ENCODE data around the gene KRT72. TPM values are rescaled to one million over a fixed set of nuclear protein-coding genes. Genes with fewer than 3 reads are reported as not detected.

Gene KRT72
- total and polyA plus RNA-seq, 2 of the 13 experiments (the other 11 are each of a cell fraction or from before 2014, with no cell fraction given) = not detected

DNA sequence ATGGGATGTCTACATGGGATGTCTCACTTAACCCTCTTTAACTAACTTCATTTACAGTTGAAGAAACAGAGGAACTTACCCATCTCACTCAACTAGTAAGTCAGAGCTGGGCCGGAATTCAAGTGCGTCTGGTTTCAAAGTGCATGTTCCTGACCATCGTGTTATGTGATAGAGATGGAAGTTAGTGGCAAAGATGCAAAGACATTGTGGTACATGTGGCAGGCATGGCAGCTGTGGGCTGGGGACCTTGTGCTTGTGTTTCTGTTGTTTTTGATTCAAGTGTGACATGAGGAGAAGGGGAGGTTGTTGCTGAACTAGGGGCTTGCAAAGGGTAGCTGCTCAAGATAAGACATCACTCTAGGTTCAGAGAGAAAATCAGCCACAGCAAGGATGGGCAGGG lies 25.3 kb downstream of the KRT72 start (continued):
- TF ChIP-seq, protein P1, sequence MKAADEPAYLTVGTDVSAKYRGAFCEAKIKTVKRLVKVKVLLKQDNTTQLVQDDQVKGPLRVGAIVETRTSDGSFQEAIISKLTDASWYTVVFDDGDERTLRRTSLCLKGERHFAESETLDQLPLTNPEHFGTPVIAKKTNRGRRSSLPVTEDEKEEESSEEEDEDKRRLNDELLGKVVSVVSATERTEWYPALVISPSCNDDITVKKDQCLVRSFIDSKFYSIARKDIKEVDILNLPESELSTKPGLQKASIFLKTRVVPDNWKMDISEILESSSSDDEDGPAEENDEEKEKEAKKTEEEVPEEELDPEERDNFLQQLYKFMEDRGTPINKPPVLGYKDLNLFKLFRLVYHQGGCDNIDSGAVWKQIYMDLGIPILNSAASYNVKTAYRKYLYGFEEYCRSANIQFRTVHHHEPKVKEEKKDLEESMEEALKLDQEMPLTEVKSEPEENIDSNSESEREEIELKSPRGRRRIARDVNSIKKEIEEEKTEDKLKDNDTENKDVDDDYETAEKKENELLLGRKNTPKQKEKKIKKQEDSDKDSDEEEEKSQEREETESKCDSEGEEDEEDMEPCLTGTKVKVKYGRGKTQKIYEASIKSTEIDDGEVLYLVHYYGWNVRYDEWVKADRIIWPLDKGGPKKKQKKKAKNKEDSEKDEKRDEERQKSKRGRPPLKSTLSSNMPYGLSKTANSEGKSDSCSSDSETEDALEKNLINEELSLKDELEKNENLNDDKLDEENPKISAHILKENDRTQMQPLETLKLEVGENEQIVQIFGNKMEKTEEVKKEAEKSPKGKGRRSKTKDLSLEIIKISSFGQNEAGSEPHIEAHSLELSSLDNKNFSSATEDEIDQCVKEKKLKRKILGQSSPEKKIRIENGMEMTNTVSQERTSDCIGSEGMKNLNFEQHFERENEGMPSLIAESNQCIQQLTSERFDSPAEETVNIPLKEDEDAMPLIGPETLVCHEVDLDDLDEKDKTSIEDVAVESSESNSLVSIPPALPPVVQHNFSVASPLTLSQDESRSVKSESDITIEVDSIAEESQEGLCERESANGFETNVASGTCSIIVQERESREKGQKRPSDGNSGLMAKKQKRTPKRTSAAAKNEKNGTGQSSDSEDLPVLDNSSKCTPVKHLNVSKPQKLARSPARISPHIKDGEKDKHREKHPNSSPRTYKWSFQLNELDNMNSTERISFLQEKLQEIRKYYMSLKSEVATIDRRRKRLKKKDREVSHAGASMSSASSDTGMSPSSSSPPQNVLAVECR (CRISPR knock-in tag; IDR thresholded peaks at IDR 0.05; ENCODE audit: borderline replicate concordance) = no peak
- no peak for TF ChIP-seq ZNF572 (CRISPR knock-in tag; IDR thresholded peaks at IDR 0.05)
- TF ChIP-seq ZNF557 (CRISPR knock-in tag; IDR thresholded peaks at IDR 0.05) = no peak
- TF ChIP-seq, protein P2, sequence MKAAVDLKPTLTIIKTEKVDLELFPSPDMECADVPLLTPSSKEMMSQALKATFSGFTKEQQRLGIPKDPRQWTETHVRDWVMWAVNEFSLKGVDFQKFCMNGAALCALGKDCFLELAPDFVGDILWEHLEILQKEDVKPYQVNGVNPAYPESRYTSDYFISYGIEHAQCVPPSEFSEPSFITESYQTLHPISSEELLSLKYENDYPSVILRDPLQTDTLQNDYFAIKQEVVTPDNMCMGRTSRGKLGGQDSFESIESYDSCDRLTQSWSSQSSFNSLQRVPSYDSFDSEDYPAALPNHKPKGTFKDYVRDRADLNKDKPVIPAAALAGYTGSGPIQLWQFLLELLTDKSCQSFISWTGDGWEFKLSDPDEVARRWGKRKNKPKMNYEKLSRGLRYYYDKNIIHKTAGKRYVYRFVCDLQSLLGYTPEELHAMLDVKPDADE (CRISPR knock-in tag; IDR thresholded peaks at IDR 0.05) = no peak
- no peak for TF ChIP-seq YEATS4 (CRISPR knock-in tag; IDR thresholded peaks at IDR 0.05; ENCODE audit: borderline replicate concordance)

DNA sequence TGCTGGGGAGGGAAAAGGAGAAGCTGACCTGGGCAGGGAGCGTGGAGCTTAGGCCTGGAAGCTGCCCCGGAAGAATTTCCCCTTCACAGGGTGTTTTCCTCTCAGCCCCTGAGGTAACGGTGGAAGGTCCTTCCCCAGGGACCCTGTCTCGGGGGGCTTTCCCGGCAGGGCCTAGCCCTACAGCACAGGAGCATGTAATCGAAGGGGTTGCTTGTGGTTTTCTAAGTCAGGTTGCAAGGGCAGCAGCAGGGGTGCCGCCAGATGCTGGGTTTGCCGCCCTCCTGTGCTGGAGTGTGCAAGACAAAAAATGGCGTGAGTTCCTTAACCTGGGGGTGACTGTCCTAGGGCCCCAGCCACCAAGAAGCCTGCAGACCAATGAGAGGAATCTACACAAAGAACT lies 26.0 kb downstream of the KRT72 start:
- in situ Hi-C loops (cut with HindIII; ENCODE audit: extremely low pct_ligation_motif_present, low pct_unique_long_range_greater_than_20kb) = no loop called here
- TF ChIP-seq SP2 (CRISPR knock-in tag; IDR thresholded peaks at IDR 0.05) = no peak
- TF ChIP-seq ZNF747 (CRISPR knock-in tag; IDR thresholded peaks at IDR 0.05; ENCODE audit: borderline replicate concordance) = no peak
- no peak for TF ChIP-seq ZNF772 (CRISPR knock-in tag; IDR thresholded peaks at IDR 0.05)
- TF ChIP-seq, protein P3, sequence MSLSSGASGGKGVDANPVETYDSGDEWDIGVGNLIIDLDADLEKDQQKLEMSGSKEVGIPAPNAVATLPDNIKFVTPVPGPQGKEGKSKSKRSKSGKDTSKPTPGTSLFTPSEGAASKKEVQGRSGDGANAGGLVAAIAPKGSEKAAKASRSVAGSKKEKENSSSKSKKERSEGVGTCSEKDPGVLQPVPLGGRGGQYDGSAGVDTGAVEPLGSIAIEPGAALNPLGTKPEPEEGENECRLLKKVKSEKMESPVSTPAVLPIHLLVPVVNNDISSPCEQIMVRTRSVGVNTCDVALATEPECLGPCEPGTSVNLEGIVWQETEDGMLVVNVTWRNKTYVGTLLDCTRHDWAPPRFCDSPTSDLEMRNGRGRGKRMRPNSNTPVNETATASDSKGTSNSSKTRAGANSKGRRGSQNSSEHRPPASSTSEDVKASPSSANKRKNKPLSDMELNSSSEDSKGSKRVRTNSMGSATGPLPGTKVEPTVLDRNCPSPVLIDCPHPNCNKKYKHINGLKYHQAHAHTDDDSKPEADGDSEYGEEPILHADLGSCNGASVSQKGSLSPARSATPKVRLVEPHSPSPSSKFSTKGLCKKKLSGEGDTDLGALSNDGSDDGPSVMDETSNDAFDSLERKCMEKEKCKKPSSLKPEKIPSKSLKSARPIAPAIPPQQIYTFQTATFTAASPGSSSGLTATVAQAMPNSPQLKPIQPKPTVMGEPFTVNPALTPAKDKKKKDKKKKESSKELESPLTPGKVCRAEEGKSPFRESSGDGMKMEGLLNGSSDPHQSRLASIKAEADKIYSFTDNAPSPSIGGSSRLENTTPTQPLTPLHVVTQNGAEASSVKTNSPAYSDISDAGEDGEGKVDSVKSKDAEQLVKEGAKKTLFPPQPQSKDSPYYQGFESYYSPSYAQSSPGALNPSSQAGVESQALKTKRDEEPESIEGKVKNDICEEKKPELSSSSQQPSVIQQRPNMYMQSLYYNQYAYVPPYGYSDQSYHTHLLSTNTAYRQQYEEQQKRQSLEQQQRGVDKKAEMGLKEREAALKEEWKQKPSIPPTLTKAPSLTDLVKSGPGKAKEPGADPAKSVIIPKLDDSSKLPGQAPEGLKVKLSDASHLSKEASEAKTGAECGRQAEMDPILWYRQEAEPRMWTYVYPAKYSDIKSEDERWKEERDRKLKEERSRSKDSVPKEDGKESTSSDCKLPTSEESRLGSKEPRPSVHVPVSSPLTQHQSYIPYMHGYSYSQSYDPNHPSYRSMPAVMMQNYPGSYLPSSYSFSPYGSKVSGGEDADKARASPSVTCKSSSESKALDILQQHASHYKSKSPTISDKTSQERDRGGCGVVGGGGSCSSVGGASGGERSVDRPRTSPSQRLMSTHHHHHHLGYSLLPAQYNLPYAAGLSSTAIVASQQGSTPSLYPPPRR (CRISPR knock-in tag; IDR thresholded peaks at IDR 0.05; ENCODE audit: borderline replicate concordance) = no peak
- TF ChIP-seq, protein P4, sequence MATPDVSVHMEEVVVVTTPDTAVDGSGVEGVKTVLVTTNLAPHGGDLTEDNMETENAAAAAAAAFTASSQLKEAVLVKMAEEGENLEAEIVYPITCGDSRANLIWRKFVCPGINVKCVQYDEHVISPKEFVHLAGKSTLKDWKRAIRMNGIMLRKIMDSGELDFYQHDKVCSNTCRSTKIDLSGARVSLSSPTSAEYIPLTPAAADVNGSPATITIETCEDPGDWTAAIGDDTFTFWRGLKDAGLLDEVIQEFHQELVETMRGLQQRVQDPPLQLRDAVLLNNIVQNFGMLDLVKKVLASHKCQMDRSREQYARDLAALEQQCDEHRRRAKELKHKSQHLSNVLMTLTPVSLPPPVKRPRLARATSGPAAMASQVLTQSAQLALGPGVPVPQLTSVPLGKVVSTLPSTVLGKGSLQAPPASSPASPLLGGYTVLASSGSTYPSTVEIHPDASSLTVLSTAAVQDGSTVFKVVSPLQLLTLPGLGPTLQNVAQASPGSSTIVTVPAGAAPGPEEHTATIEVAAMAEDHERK (CRISPR knock-in tag; IDR thresholded peaks at IDR 0.05; ENCODE audit: low read depth) = no peak
- TF ChIP-seq ZNF251 (CRISPR knock-in tag; IDR thresholded peaks at IDR 0.05) = no peak
- no peak for TF ChIP-seq BCL6 (CRISPR knock-in tag; IDR thresholded peaks at IDR 0.05)

More for the DNA sequence above, 26.0 kb downstream of the KRT72 start:
- peaks cover 6 to 70% of the 10 kb centered on the region in 2 experiments; a peak in 4 of 5 replicates for H3K27me3 ChIP-seq (ENCODE audit: control insufficient read depth in 1 of 2, insufficient read depth in 2 of 2, low read length in 2 of 2)
- no peak overlapping the region for H3K27ac ChIP-seq (ENCODE audit: extremely low read length, insufficient read depth, low read length)
- ChIA-PET POLR2A (no interaction called here), CTCF (ENCODE audit: low intra/inter-chr PET ratio, low total read pairs) (no interaction called here)
- H2AFZ ChIP-seq (ENCODE audit: low read length) = no peak overlapping the region
- no peaks in the 10 kb centered on the region for H3K36me3 ChIP-seq (replicated peaks in 1 of 2; ENCODE audit: control insufficient read depth in 1 of 2, insufficient read depth in 2 of 2, low read length in 2 of 2)
- DNase-seq (ENCODE audit: low spot score) = no peak
- no peak overlapping the region for H3K4me2 ChIP-seq (ENCODE audit: low read depth, low read length)
- no peak overlapping the region for H3K4me3 ChIP-seq (replicated peaks in 1 of 3; ENCODE audit: insufficient read depth in 1 of 3, low read depth in 2 of 3, low read length in 3 of 3)
- intact Hi-C loops (cut with micrococcal nuclease; ENCODE audit: unreplicated experiment) = no loop called here
- no peaks in the 10 kb centered on the region for H3K9me3 ChIP-seq (ENCODE audit: low read length)
- no peaks in the 10 kb centered on the region for H3K79me2 ChIP-seq (ENCODE audit: insufficient read depth, low read length)
- H3K4me1 ChIP-seq (ENCODE audit: insufficient read depth, low read length) = no peaks in the 10 kb centered on the region
- BruUV-seq (replicated peaks) = no TSS peak
- FAIRE-seq = no peak
- WGBS (ENCODE audit: low lambda C conversion rate) = 8% methylated on average over 4 of the region's 9 CpGs
- no peak overlapping the region for H3K9ac ChIP-seq (ENCODE audit: insufficient read depth, low read depth, low read length)
- no peaks in the 10 kb centered on the region for H4K20me1 ChIP-seq (ENCODE audit: insufficient read depth, low read length)
- ATAC-seq = no peak
